GM12892 (cell line): ENCODE data around the gene OR3A3.

Source experiments
- POLR2A ChIP-seq: IDR thresholded peaks from 2 replicates; pipeline ENCODE4 v1.6.1; 2011; ENCODE audit warnings: low read depth, low read length, control low read depth
- POLR2AphosphoS5 ChIP-seq: IDR thresholded peaks from 2 replicates; pipeline ENCODE4 v1.6.1; 2011; ENCODE audit warnings: low read depth, low read length, control low read depth
- TAF1 ChIP-seq: IDR thresholded peaks from 2 replicates; pipeline ENCODE4 v1.6.1; 2011; ENCODE audit warnings: low read depth, mild to moderate bottlenecking, control low read depth, low read length, borderline replicate concordance

DNA sequence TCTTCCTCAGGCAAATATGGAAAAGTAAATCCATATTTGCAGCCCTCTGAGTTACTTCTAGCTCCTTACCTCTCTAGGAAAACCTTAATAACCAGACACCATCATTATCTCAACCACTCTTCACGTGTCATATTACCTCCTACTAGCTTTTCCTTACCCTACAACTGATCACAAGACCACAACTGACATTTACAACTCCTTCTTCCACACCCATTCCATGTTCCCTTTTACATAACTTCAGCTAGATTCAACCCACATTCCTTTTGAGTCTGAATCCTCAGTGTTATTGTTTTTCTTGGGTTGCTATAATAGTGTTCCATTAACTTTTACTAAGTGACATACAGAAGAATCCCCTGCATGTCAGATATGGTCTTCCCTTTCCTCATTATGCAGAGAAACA, 27.2 kb downstream of the OR3A3 start:
- TF ChIP-seq POLR2AphosphoS5 = no peak
- TF ChIP-seq TAF1 = no peak
- TF ChIP-seq POLR2A = no peak
